Loucy (cell line): ENCODE data around the gene CLSTN2.

Experiments
- EZH2phosphoT487 ChIP-seq: fragments of 200-600 bp; IDR thresholded peaks from 2 replicates; pipeline ENCODE4 v1.6.1; 2018; ENCODE audit warnings: antibody characterized with exemption, mild to moderate bottlenecking, moderate library complexity, borderline replicate concordance
- TF ChIP-seq, protein P1 (sequence below): fragments of 200-600 bp; sonication (generic); conservative IDR thresholded peaks from 2 replicates; pipeline ENCODE4 v1.5.1; 2014; ENCODE audit warnings: mild to moderate bottlenecking, antibody characterized with exemption, low read length

DNA sequence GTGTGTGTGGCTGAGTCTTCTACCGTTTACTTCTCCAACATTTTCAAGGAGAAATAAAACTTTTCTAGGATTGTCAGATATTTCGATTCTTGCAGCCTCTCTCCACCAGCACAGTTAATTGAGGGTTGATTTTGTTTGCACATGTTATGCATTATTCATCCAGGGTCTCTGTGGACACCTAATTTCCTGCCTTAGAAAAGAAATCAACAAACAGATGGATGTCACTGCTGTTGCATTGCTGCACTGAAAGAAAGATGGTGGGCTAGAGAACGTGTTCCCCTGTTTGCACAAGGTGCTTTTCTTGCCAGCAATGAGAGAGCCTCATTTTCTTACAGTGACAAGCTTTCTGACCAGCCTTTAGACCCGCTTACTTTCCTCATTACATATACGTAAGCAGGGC lies 150.0 kb downstream of the CLSTN2 start:
- TF ChIP-seq, protein P1, sequence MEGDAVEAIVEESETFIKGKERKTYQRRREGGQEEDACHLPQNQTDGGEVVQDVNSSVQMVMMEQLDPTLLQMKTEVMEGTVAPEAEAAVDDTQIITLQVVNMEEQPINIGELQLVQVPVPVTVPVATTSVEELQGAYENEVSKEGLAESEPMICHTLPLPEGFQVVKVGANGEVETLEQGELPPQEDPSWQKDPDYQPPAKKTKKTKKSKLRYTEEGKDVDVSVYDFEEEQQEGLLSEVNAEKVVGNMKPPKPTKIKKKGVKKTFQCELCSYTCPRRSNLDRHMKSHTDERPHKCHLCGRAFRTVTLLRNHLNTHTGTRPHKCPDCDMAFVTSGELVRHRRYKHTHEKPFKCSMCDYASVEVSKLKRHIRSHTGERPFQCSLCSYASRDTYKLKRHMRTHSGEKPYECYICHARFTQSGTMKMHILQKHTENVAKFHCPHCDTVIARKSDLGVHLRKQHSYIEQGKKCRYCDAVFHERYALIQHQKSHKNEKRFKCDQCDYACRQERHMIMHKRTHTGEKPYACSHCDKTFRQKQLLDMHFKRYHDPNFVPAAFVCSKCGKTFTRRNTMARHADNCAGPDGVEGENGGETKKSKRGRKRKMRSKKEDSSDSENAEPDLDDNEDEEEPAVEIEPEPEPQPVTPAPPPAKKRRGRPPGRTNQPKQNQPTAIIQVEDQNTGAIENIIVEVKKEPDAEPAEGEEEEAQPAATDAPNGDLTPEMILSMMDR = no peak
- TF ChIP-seq EZH2phosphoT487 = no peak
